GM19328 (cell line): ENCODE data around the gene PIK3C2B.
"Not testable (repeated sequence)": the region's sequence is repeated elsewhere in the genome, so short reads cannot be mapped to it uniquely, and the experiment has no call there.

ENCODE experiments used
- ATAC-seq: cut with Tn5 transposase; IDR thresholded peaks from one replicate; pipeline ENCODE4 v1.9.1; 2021; ENCODE audit warnings: mild to moderate bottlenecking, moderate library complexity; ENCODE audit not compliant: unreplicated experiment

The PIK3C2B gene

GRCh38 chr1:204494281-204495077 is at the start of gene PIK3C2B:
Gene PIK3C2B (minus strand): TSS chr1:204494805. CDS start chr1:204469802, 25,003 bp downstream.
- ATAC-seq: peak; percentile 66

GRCh38 chr1:204544321-204544720 is 49.7 kb upstream of the PIK3C2B start:
- ATAC-seq: no peak

- no peak for ATAC-seq
Observed at GRCh38 chr1:204541626-204542025, 47.0 kb upstream of the PIK3C2B start.

GRCh38 chr1:204532832-204533231 is 38.2 kb upstream of the PIK3C2B start:
- no peak for ATAC-seq

GRCh38 chr1:204530932-204531331 is 36.3 kb upstream of the PIK3C2B start:
- peak; percentile 80 for ATAC-seq

- no peak for ATAC-seq
Observed at GRCh38 chr1:204529371-204529895, 34.8 kb upstream of the PIK3C2B start.

GRCh38 chr1:204528677-204529076 is 34.1 kb upstream of the PIK3C2B start:
- ATAC-seq: no peak

GRCh38 chr1:204528241-204528640 is 33.6 kb upstream of the PIK3C2B start:
- no peak for ATAC-seq

- no peak for ATAC-seq
Observed at GRCh38 chr1:204524986-204525385, 30.4 kb upstream of the PIK3C2B start.

- no peak for ATAC-seq
Observed at GRCh38 chr1:204523605-204524215, 29.1 kb upstream of the PIK3C2B start.

GRCh38 chr1:204521941-204522521 is 27.4 kb upstream of the PIK3C2B start:
- ATAC-seq: not testable (repeated sequence)

- ATAC-seq: no peak
Observed at GRCh38 chr1:204520834-204521709, 26.5 kb upstream of the PIK3C2B start.

GRCh38 chr1:204517382-204517781 is 22.8 kb upstream of the PIK3C2B start:
- ATAC-seq: not testable (repeated sequence)

GRCh38 chr1:204516180-204516879 is 21.7 kb upstream of the PIK3C2B start, which contains the start of gene MDM4:
Gene MDM4 (plus strand): TSS chr1:204516406. CDS start chr1:204525519, 9,113 bp downstream.
- peak; percentile 70 for ATAC-seq

GRCh38 chr1:204514828-204515227 is 20.2 kb upstream of the PIK3C2B start:
- ATAC-seq: no peak

- no peak for ATAC-seq
Observed at GRCh38 chr1:204513117-204513716, 18.6 kb upstream of the PIK3C2B start.

GRCh38 chr1:204511366-204511765 is 16.8 kb upstream of the PIK3C2B start:
- no peak for ATAC-seq

GRCh38 chr1:204509186-204509635 is 14.6 kb upstream of the PIK3C2B start:
- no peak for ATAC-seq

GRCh38 chr1:204507317-204508105 is 12.9 kb upstream of the PIK3C2B start:
- ATAC-seq: no peak
